ENCODE data around the gene NAV3. TPM values are rescaled to one million over a fixed set of nuclear protein-coding genes. Genes with fewer than 3 reads are reported as not detected.

The NAV3 gene
- total and polyA plus RNA-seq, 2 donors (not counting 1 experiment from before 2014, with no cell fraction given) = not detected

DNA sequence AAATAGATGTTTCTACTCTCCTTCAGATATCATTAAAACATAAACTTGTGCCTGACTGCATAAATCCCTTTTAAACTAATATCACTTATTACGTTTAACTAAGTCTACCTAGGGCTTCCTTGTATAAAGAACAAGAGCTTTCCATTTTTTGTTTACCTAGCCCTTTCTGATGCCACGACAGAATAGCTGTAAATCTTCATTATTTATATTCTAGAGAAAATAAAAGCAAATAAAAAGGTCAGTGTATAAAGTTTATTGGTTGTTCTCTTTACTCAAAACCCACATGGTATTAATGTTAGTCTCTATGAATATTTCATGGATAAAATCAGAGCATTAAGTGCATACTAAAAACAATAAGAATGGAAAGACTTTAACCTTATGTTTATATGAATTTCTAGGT, 269.1 kb downstream of the NAV3 start:
- no peak for TF ChIP-seq EZH2 (IDR thresholded peaks at IDR 0.05; ENCODE audit: borderline replicate concordance, insufficient read depth, low read depth, low read length, poor library complexity, severe bottlenecking)
- TF ChIP-seq, protein P1, sequence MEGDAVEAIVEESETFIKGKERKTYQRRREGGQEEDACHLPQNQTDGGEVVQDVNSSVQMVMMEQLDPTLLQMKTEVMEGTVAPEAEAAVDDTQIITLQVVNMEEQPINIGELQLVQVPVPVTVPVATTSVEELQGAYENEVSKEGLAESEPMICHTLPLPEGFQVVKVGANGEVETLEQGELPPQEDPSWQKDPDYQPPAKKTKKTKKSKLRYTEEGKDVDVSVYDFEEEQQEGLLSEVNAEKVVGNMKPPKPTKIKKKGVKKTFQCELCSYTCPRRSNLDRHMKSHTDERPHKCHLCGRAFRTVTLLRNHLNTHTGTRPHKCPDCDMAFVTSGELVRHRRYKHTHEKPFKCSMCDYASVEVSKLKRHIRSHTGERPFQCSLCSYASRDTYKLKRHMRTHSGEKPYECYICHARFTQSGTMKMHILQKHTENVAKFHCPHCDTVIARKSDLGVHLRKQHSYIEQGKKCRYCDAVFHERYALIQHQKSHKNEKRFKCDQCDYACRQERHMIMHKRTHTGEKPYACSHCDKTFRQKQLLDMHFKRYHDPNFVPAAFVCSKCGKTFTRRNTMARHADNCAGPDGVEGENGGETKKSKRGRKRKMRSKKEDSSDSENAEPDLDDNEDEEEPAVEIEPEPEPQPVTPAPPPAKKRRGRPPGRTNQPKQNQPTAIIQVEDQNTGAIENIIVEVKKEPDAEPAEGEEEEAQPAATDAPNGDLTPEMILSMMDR (IDR thresholded peaks at IDR 0.05) = no peak
- Mint-ChIP-seq H3K4me3 (no peak overlapping the region), H3K27me3 (no peaks in the 10 kb centered on the region), H3K9me3 (ENCODE audit: insufficient read depth) (peaks cover 4% of the 10 kb centered on the region), H3K27ac (no peak overlapping the region), H3K4me1 (no peaks in the 10 kb centered on the region)
- Histone ChIP-seq H2AFZ (ENCODE audit: insufficient read depth, low read depth, low read length, poor library complexity, severe bottlenecking) (no peak overlapping the region), H3K9me3 (ENCODE audit: control extremely low read depth in 1 of 3, control insufficient read depth in 2 of 3, insufficient read depth in 1 of 3, low read length in 2 of 3) (no peaks in the 10 kb centered on the region), H3K36me3 (replicated peaks in 1 of 2; ENCODE audit: control extremely low read depth in 1 of 2, control insufficient read depth in 1 of 2, extremely low read depth in 1 of 2, insufficient read depth in 2 of 2, low read length in 1 of 2) (no peaks in the 10 kb centered on the region), H3K27ac (ENCODE audit: low read length in 2 of 2) (no peak overlapping the region), H3K9ac (ENCODE audit: low read length) (no peak overlapping the region), H3K4me1 (ENCODE audit: control insufficient read depth in 2 of 2, insufficient read depth in 2 of 2, low read length in 2 of 2) (no peaks in the 10 kb centered on the region), H4K20me1 (ENCODE audit: control insufficient read depth, insufficient read depth, low read length, poor library complexity, severe bottlenecking) (no peaks in the 10 kb centered on the region), H3K4me2 (replicated peaks; ENCODE audit: low read depth, low read length, poor library complexity, severe bottlenecking) (no peak overlapping the region), H3K27me3 (replicated peaks in 1 of 4; ENCODE audit: control extremely low read depth in 1 of 4, control insufficient read depth in 3 of 4, insufficient read depth in 4 of 4, low read length in 3 of 4) (no peaks in the 10 kb centered on the region), H3K4me3 (ENCODE audit: control extremely low read depth in 1 of 5, extremely low read depth in 1 of 5, insufficient read depth in 1 of 5, low read depth in 2 of 5, low read length in 4 of 5) (no peak overlapping the region), H3K79me2 (ENCODE audit: control insufficient read depth, insufficient read depth, low read length) (no peaks in the 10 kb centered on the region)
- no peak for DNase-seq
- ATAC-seq (ENCODE audit: low read depth) = no peak
- ChIA-PET CTCF (no interaction called here), POLR2A (no interaction called here)
- intact Hi-C loops (cut with micrococcal nuclease) = no loop called here
- WGBS (ENCODE audit: insufficient coverage) = no CpG with 5 or more reads among the region's 2 CpGs

DNA sequence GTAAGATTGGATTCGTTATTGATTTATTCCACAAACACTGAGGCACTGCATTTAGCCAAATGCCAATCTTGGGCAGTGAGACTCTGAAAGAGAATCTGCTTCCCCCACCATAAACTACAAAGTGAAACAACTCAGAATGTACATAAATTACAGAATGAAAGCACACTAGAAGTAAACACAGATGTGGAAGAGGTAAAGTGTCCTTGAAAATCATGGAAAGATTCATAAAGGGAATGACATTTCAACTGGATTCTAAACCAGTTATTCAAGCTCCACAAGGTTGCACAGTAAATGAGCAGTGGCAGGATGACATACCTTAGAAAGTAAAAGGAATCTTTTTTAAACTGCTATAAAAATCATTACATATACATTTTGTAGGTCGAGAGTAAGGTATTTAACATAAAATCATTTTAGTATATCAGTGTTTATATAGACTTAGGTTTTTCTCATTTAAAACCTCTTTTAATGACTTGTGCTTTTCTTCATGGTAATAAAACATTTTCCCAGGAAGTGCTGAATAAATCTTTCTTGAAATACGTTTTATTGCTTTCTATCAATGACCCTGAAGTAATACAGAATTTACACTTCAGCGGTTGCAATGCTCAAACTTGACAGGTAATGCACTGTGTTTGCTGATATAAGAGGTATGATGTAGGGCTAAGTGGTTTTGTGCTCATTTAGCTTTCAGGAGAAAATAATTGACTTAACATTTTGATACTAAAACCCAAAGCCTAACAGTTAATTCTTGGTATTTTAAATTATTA, 270.6 kb downstream of the NAV3 start:
- no CpG with 5 or more reads among the region's 4 CpGs for WGBS (ENCODE audit: insufficient coverage)
- Histone ChIP-seq H3K4me3 (ENCODE audit: control extremely low read depth in 1 of 5, extremely low read depth in 1 of 5, insufficient read depth in 1 of 5, low read depth in 2 of 5, low read length in 4 of 5) (no peak overlapping the region), H3K36me3 (replicated peaks in 1 of 2; ENCODE audit: control extremely low read depth in 1 of 2, control insufficient read depth in 1 of 2, extremely low read depth in 1 of 2, insufficient read depth in 2 of 2, low read length in 1 of 2) (no peaks in the 10 kb centered on the region), H3K27ac (ENCODE audit: low read length in 2 of 2) (no peak overlapping the region), H4K20me1 (ENCODE audit: control insufficient read depth, insufficient read depth, low read length, poor library complexity, severe bottlenecking) (no peaks in the 10 kb centered on the region), H2AFZ (ENCODE audit: insufficient read depth, low read depth, low read length, poor library complexity, severe bottlenecking) (no peak overlapping the region), H3K9ac (ENCODE audit: low read length) (no peak overlapping the region), H3K9me3 (ENCODE audit: control extremely low read depth in 1 of 3, control insufficient read depth in 2 of 3, insufficient read depth in 1 of 3, low read length in 2 of 3) (no peaks in the 10 kb centered on the region), H3K79me2 (ENCODE audit: control insufficient read depth, insufficient read depth, low read length) (no peaks in the 10 kb centered on the region), H3K4me2 (replicated peaks; ENCODE audit: low read depth, low read length, poor library complexity, severe bottlenecking) (no peak overlapping the region), H3K27me3 (replicated peaks in 1 of 4; ENCODE audit: control extremely low read depth in 1 of 4, control insufficient read depth in 3 of 4, insufficient read depth in 4 of 4, low read length in 3 of 4) (no peaks in the 10 kb centered on the region), H3K4me1 (ENCODE audit: control insufficient read depth in 2 of 2, insufficient read depth in 2 of 2, low read length in 2 of 2) (no peaks in the 10 kb centered on the region)
- POLR2A ChIA-PET = no interaction called here
- Mint-ChIP-seq H3K9me3 (ENCODE audit: insufficient read depth) (no peaks in the 10 kb centered on the region), H3K4me3 (no peak overlapping the region), H3K4me1 (no peaks in the 10 kb centered on the region), H3K27ac (no peak overlapping the region), H3K27me3 (no peaks in the 10 kb centered on the region)
- intact Hi-C loops (cut with micrococcal nuclease) = no loop called here
- DNase-seq (no peak), ATAC-seq (ENCODE audit: low read depth) (no peak)
- CTCF ChIA-PET = no interaction called here
- TF ChIP-seq, protein P1 (IDR thresholded peaks at IDR 0.05) = no peak
- no peak for TF ChIP-seq EZH2 (IDR thresholded peaks at IDR 0.05; ENCODE audit: borderline replicate concordance, insufficient read depth, low read depth, low read length, poor library complexity, severe bottlenecking)
